GM18499 (cell line): Measurements from ENCODE around the gene ABCG5.

ENCODE experiments used
- ATAC-seq: cut with Tn5 transposase; IDR thresholded peaks from one replicate; pipeline ENCODE4 v1.9.1; 2021; ENCODE audit warnings: moderate number of reproducible peaks; ENCODE audit not compliant: insufficient read depth, unreplicated experiment

Gene ABCG5

GRCh38 chr2:43845181-43845580, 6.5 kb upstream of the ABCG5 start:
- no peak for ATAC-seq

- no peak for ATAC-seq
Measured at GRCh38 chr2:43842866-43843226, 4.2 kb upstream of the ABCG5 start.

GRCh38 chr2:43841949-43842865, 3.6 kb upstream of the ABCG5 start:
- no peak for ATAC-seq

- no peak for ATAC-seq
Measured at GRCh38 chr2:43840965-43841364, 2.3 kb upstream of the ABCG5 start.

GRCh38 chr2:43839776-43840564, 1.3 kb upstream of the ABCG5 start:
- ATAC-seq = no peak

GRCh38 chr2:43837831-43838559, 644 bp downstream of the ABCG5 start:
- no peak for ATAC-seq

GRCh38 chr2:43837033-43837432, 1.6 kb downstream of the ABCG5 start:
- no peak for ATAC-seq

- ATAC-seq = no peak
Measured at GRCh38 chr2:43832457-43832856, 6.2 kb downstream of the ABCG5 start.

GRCh38 chr2:43831543-43832294, 6.9 kb downstream of the ABCG5 start:
- no peak for ATAC-seq

GRCh38 chr2:43826305-43827250, 12.1 kb downstream of the ABCG5 start:
- no peak for ATAC-seq

GRCh38 chr2:43825841-43826240, 12.8 kb downstream of the ABCG5 start:
- ATAC-seq = no peak

- no peak for ATAC-seq
Measured at GRCh38 chr2:43824951-43825493, 13.6 kb downstream of the ABCG5 start.

GRCh38 chr2:43824512-43824911, 14.1 kb downstream of the ABCG5 start:
- ATAC-seq = no peak

GRCh38 chr2:43823751-43824150, 14.9 kb downstream of the ABCG5 start:
- ATAC-seq = no peak

- ATAC-seq = no peak
Measured at GRCh38 chr2:43822839-43823238, 15.8 kb downstream of the ABCG5 start.

GRCh38 chr2:43819491-43820163, 19.0 kb downstream of the ABCG5 start:
- ATAC-seq = no peak

- no peak for ATAC-seq
Measured at GRCh38 chr2:43818761-43819160, 19.9 kb downstream of the ABCG5 start.

GRCh38 chr2:43814711-43815110, 23.9 kb downstream of the ABCG5 start:
- ATAC-seq = no peak
